CD4-positive, alpha-beta T cell (primary cell): Measurements from ENCODE around the gene WFIKKN2. TPM values are rescaled to one million over a fixed set of nuclear protein-coding genes. Genes with fewer than 3 reads are reported as not detected.

Experiments
- ATAC-seq: fragments of 200-7000 bp; cut with Tn5 transposase; one replicate; pipeline ENCODE4 v1.10.0; 2022; ENCODE audit warnings: mild to moderate bottlenecking; ENCODE audit not compliant: poor library complexity
- CTCF ChIA-PET: fragments of 350-600 bp; sonication (Branson Sonifier 250); formaldehyde crosslinking; loops from one replicate; lab custom pipeline; 2021; ENCODE audit warnings: antibody characterized with exemption, inconsistent platforms; lab: Charles Lee
- POLR2A ChIA-PET: fragments of 350-600 bp; sonication (Branson Sonifier 250); formaldehyde crosslinking; loops from one replicate; lab custom pipeline; 2021; ENCODE audit warnings: antibody characterized with exemption, inconsistent platforms; lab: Charles Lee
- DNase-seq, 14 experiments: peaks; one replicate each; pipeline ENCODE4 v3.0.0-alpha.2; 2013 to 2020; ENCODE audit warnings: mixed read lengths in 2 of 14
- H3K27ac ChIP-seq, 2 donors: one replicate each; pipeline versions ENCODE4 v1.5.1 to v1.7.0; 2013; ENCODE audit warnings: low read length in 2 of 2, low read depth in 1 of 2, mild to moderate bottlenecking in 1 of 2
- H3K27me3 ChIP-seq, 2 experiments: 1 replicate in 1 of 2; 2 replicates in 1 of 2; pipeline versions ENCODE4 v1.6.1 to v1.7.0; 2013; ENCODE audit warnings: low read length in 2 of 2, control low read depth in 1 of 2, mild to moderate bottlenecking in 1 of 2, moderate library complexity in 1 of 2; ENCODE audit not compliant: insufficient read depth in 2 of 2, control insufficient read depth in 1 of 2
- H3K36me3 ChIP-seq: one replicate; pipeline ENCODE4 v1.6.1; 2013; ENCODE audit warnings: low read length, control low read depth; ENCODE audit not compliant: insufficient read depth
- H3K4me1 ChIP-seq: one replicate; pipeline ENCODE4 v1.6.1; 2013; ENCODE audit warnings: low read length, control low read depth; ENCODE audit not compliant: insufficient read depth
- H3K4me3 ChIP-seq: one replicate; pipeline ENCODE4 v1.5.1; 2013; ENCODE audit warnings: mild to moderate bottlenecking, low read length, moderate library complexity
- H3K9me3 ChIP-seq, 2 experiments: 1 replicate in 1 of 2; 2 replicates in 1 of 2; pipeline versions ENCODE4 v1.6.1 to v1.7.0; 2013; ENCODE audit warnings: low read length in 2 of 2, mild to moderate bottlenecking in 2 of 2, control low read depth in 1 of 2, moderate library complexity in 1 of 2; ENCODE audit not compliant: control insufficient read depth in 1 of 2, insufficient read depth in 1 of 2
- H3K27ac Mint-ChIP-seq: one replicate; pipeline ENCODE4 v1.8.0; 2020; ENCODE audit warnings: mixed read lengths
- H3K27me3 Mint-ChIP-seq: one replicate; pipeline ENCODE4 v1.8.0; 2021; ENCODE audit warnings: mixed read lengths
- H3K36me3 Mint-ChIP-seq: one replicate; pipeline ENCODE4 v1.8.0; 2021; ENCODE audit warnings: low read depth, mixed read lengths
- H3K4me1 Mint-ChIP-seq: one replicate; pipeline ENCODE4 v1.8.0; 2021; ENCODE audit warnings: low read depth, mixed read lengths
- H3K4me3 Mint-ChIP-seq: one replicate; pipeline ENCODE4 v1.8.0; 2020; ENCODE audit warnings: mild to moderate bottlenecking, mixed read lengths
- H3K9me3 Mint-ChIP-seq: one replicate; pipeline ENCODE4 v1.8.0; 2020; ENCODE audit warnings: mixed read lengths
- CTCF ChIP-seq: fragments of 200-600 bp; IDR thresholded peaks from one replicate; pipeline ENCODE4 v1.8.0; 2022; ENCODE audit warnings: antibody characterized with exemption, mild to moderate bottlenecking
- intact Hi-C, 2 experiments: fragments of 100-400 bp; cut with DNase I in 1 of 2; cut with micrococcal nuclease in 1 of 2; formaldehyde crosslinking; loops; one replicate each; pipeline versions ENCODE4 v1.15.1 to v1.9.0; 2023 to 2025; cut with DNase I, micrococcal nuclease
- total RNA-seq, 174 experiments: library from RNA in 2 of 174; stranded (reverse) in 2 of 174; gene quantifications; one replicate each; pipeline ENCODE4 v1.2.3 and lab custom pipeline; 2021 to 2026

WFIKKN2 gene
- total RNA-seq, 2 experiments from 2014 or later = not detected

GRCh38 chr17:50818261-50818660 lies 17.1 kb upstream of the WFIKKN2 start:
- H3K4me3 Mint-ChIP-seq = no peak overlapping the region
- Histone ChIP-seq H3K4me3 (no peak overlapping the region), H3K27ac (no peak overlapping the region), H3K36me3 (no peaks in the 10 kb centered on the region), H3K9me3 (peaks cover 0 to 3% of the 10 kb centered on the region in 2 experiments), H3K27me3 (peaks cover 4 to 6% of the 10 kb centered on the region in 2 experiments), H3K4me1 (peaks cover 8% of the 10 kb centered on the region)
- ATAC-seq (no peak), DNase-seq (no peak)
- H3K9me3 Mint-ChIP-seq = no peaks in the 10 kb centered on the region
- no peak for TF ChIP-seq CTCF
- H3K27ac Mint-ChIP-seq = no peak overlapping the region
- no peaks in the 10 kb centered on the region for H3K36me3 Mint-ChIP-seq
- intact Hi-C loops = no loop called here
- POLR2A ChIA-PET = no interaction called here
- CTCF ChIA-PET = no interaction called here
- peaks cover 25% of the 10 kb centered on the region for H3K27me3 Mint-ChIP-seq
- no peaks in the 10 kb centered on the region for H3K4me1 Mint-ChIP-seq

- peaks cover 8% of the 10 kb centered on the region for H3K4me1 ChIP-seq
- no peak overlapping the region for H3K4me3 ChIP-seq
- H3K36me3 ChIP-seq = no peaks in the 10 kb centered on the region
- Mint-ChIP-seq H3K4me3 (no peak overlapping the region), H3K4me1 (no peaks in the 10 kb centered on the region), H3K27ac (no peak overlapping the region), H3K9me3 (no peaks in the 10 kb centered on the region), H3K36me3 (no peaks in the 10 kb centered on the region), H3K27me3 (peaks cover 21% of the 10 kb centered on the region)
- H3K27ac ChIP-seq = no peak overlapping the region
- intact Hi-C loops = no loop called here
- no peak for DNase-seq
- peaks cover 6 to 8% of the 10 kb centered on the region in 2 experiments for H3K27me3 ChIP-seq
- ChIA-PET CTCF (no interaction called here), POLR2A (no interaction called here)
- H3K9me3 ChIP-seq = peaks cover 0 to 3% of the 10 kb centered on the region in 2 experiments
- ATAC-seq = no peak
- TF ChIP-seq CTCF = no peak
Measured at GRCh38 chr17:50818921-50819657, 16.3 kb upstream of the WFIKKN2 start.

- CTCF ChIA-PET = no interaction called here
Measured at GRCh38 chr17:50820651-50821050, 14.7 kb upstream of the WFIKKN2 start.

More at GRCh38 chr17:50820651-50821050, 14.7 kb upstream of the WFIKKN2 start:
- Mint-ChIP-seq H3K4me3 (no peak overlapping the region), H3K36me3 (no peaks in the 10 kb centered on the region), H3K4me1 (no peaks in the 10 kb centered on the region), H3K27ac (no peak overlapping the region), H3K9me3 (no peaks in the 10 kb centered on the region), H3K27me3 (peaks cover 21% of the 10 kb centered on the region)
- DNase-seq (no peak), ATAC-seq (no peak)
- no peak for TF ChIP-seq CTCF
- Histone ChIP-seq H3K4me3 (no peak overlapping the region), H3K27me3 (peaks cover 4 to 8% of the 10 kb centered on the region in 2 experiments), H3K9me3 (no peaks in the 10 kb centered on the region), H3K4me1 (peaks cover 8% of the 10 kb centered on the region), H3K36me3 (no peaks in the 10 kb centered on the region), H3K27ac (no peak overlapping the region)
- intact Hi-C loops = no loop called here
- POLR2A ChIA-PET = no interaction called here
